SKM-1 (cell line): ENCODE measurements around the gene PCARE.
A peak's percentile ranks its signal among the peaks of the same experiment; 100 is the strongest.
"Not testable (repeated sequence)": the region's sequence is repeated elsewhere in the genome, so short reads cannot be mapped to it uniquely, and the experiment has no call there.

Experiments used
- DNase-seq: peaks from one replicate; lab custom pipeline; 2025; ENCODE audit not compliant: unreplicated experiment; lab: John Stamatoyannopoulos, UW

PCARE gene

GRCh38 chr2:29074411-29074810 is at the start of gene PCARE:
TSS of gene PCARE (minus strand) at chr2:29074523. CDS start at chr2:29074261, 262 bp downstream.
- DNase-seq: no peak

- no peak for DNase-seq
These were observed 49.5 kb upstream of the PCARE start for GRCh38 chr2:29123617-29124349.

- no peak for DNase-seq
These were observed 46.5 kb upstream of the PCARE start for GRCh38 chr2:29120846-29121245.

GRCh38 chr2:29119211-29119610 is 44.9 kb upstream of the PCARE start:
- DNase-seq: no peak

GRCh38 chr2:29117636-29118303 is 43.4 kb upstream of the PCARE start:
- DNase-seq: no peak

GRCh38 chr2:29115797-29116781 is 41.8 kb upstream of the PCARE start:
- peak; percentile 45 for DNase-seq

GRCh38 chr2:29114946-29115609 is 40.8 kb upstream of the PCARE start, which contains the start of gene CLIP4:
TSS of gene CLIP4 (plus strand) at chr2:29115415. CDS start at chr2:29121389, 5,974 bp downstream.
- DNase-seq: peak; percentile 33

GRCh38 chr2:29114586-29114945 is 40.2 kb upstream of the PCARE start:
- DNase-seq: no peak

- peak; percentile 92 for DNase-seq
These were observed 39.6 kb upstream of the PCARE start for GRCh38 chr2:29113891-29114321.

- DNase-seq: no peak
These were observed 38.8 kb upstream of the PCARE start for GRCh38 chr2:29113027-29113686.

GRCh38 chr2:29112379-29112778 is 38.1 kb upstream of the PCARE start:
- DNase-seq: no peak

GRCh38 chr2:29110916-29111535 is 36.7 kb upstream of the PCARE start:
- no peak for DNase-seq

- DNase-seq: no peak
These were observed 34.9 kb upstream of the PCARE start for GRCh38 chr2:29109246-29109645.

- no peak for DNase-seq
These were observed 33.9 kb upstream of the PCARE start for GRCh38 chr2:29108225-29108624.

GRCh38 chr2:29107547-29107946 is 33.2 kb upstream of the PCARE start:
- not testable (repeated sequence) for DNase-seq

- DNase-seq: no peak
These were observed 32.7 kb upstream of the PCARE start for GRCh38 chr2:29106980-29107388.

- DNase-seq: no peak
These were observed 31.9 kb upstream of the PCARE start for GRCh38 chr2:29106256-29106655.

- no peak for DNase-seq
These were observed 31.1 kb upstream of the PCARE start for GRCh38 chr2:29105375-29105774.

GRCh38 chr2:29104688-29105087 is 30.4 kb upstream of the PCARE start:
- DNase-seq: no peak

- no peak for DNase-seq
These were observed 26.2 kb upstream of the PCARE start for GRCh38 chr2:29100564-29100963.
